GM19240 (cell line): ENCODE data around the gene PRF1.

Experiments
- DNase-seq: peaks from one replicate; pipeline ENCODE4 v3.0.0; 2011; ENCODE audit warnings: low spot score; ENCODE audit not compliant: insufficient read length

The PRF1 gene

GRCh38 chr10:70578371-70578947, 24.1 kb downstream of the PRF1 start:
- DNase-seq = peak; percentile 43

- no peak for DNase-seq
Observed at GRCh38 chr10:70576803-70577517, 25.6 kb downstream of the PRF1 start.

- DNase-seq = peak; percentile 40
Observed at GRCh38 chr10:70575874-70576802, 26.4 kb downstream of the PRF1 start.

- no peak for DNase-seq
Observed at GRCh38 chr10:70575486-70575873, 27.1 kb downstream of the PRF1 start.

- no peak for DNase-seq
Observed at GRCh38 chr10:70573599-70574506, 28.7 kb downstream of the PRF1 start.

GRCh38 chr10:70571636-70572439, 30.7 kb downstream of the PRF1 start:
- DNase-seq = no peak

- no peak for DNase-seq
Observed at GRCh38 chr10:70571236-70571635, 31.3 kb downstream of the PRF1 start.

- no peak for DNase-seq
Observed at GRCh38 chr10:70568781-70569495, 33.6 kb downstream of the PRF1 start.

GRCh38 chr10:70568113-70568512, 34.4 kb downstream of the PRF1 start:
- DNase-seq = no peak

GRCh38 chr10:70567603-70568002, 34.9 kb downstream of the PRF1 start:
- no peak for DNase-seq

GRCh38 chr10:70566515-70567290, 35.8 kb downstream of the PRF1 start:
- no peak for DNase-seq

GRCh38 chr10:70565556-70566514, 36.7 kb downstream of the PRF1 start:
- no peak for DNase-seq

GRCh38 chr10:70564901-70565351, 37.6 kb downstream of the PRF1 start:
- no peak for DNase-seq

- no peak for DNase-seq
Observed at GRCh38 chr10:70564113-70564725, 38.3 kb downstream of the PRF1 start.

GRCh38 chr10:70563230-70563629, 39.3 kb downstream of the PRF1 start:
- DNase-seq = no peak

- no peak for DNase-seq
Observed at GRCh38 chr10:70562036-70562755, 40.3 kb downstream of the PRF1 start.

- no peak for DNase-seq
Observed at GRCh38 chr10:70561558-70561957, 41.0 kb downstream of the PRF1 start.
